ENCODE results near the gene TLE4. TPM values are rescaled to one million over a fixed set of nuclear protein-coding genes. Genes with fewer than 3 reads are reported as not detected.

The TLE4 gene
- total and polyA plus RNA-seq, 2 experiments from 2014 or later: 45.8 to 72.9 TPM

- H3F3A ChIP-seq (replicated peaks; ENCODE audit: low read depth): no peaks in the 10 kb centered on the region; the same call in 1 of the 2 replicates
- H2AFZ ChIP-seq: no peak overlapping the region
- no peak for ATAC-seq
- H3K4me3 ChIP-seq: no peak overlapping the region
- peaks cover 73% of the 10 kb centered on the region for H3K4me1 ChIP-seq (ENCODE audit: insufficient read depth)
- H3K4me3 Mint-ChIP-seq: no peak overlapping the region
- H3K27me3 ChIP-seq (ENCODE audit: insufficient read depth): no peaks in the 10 kb centered on the region
- TF ChIP-seq, protein P1, sequence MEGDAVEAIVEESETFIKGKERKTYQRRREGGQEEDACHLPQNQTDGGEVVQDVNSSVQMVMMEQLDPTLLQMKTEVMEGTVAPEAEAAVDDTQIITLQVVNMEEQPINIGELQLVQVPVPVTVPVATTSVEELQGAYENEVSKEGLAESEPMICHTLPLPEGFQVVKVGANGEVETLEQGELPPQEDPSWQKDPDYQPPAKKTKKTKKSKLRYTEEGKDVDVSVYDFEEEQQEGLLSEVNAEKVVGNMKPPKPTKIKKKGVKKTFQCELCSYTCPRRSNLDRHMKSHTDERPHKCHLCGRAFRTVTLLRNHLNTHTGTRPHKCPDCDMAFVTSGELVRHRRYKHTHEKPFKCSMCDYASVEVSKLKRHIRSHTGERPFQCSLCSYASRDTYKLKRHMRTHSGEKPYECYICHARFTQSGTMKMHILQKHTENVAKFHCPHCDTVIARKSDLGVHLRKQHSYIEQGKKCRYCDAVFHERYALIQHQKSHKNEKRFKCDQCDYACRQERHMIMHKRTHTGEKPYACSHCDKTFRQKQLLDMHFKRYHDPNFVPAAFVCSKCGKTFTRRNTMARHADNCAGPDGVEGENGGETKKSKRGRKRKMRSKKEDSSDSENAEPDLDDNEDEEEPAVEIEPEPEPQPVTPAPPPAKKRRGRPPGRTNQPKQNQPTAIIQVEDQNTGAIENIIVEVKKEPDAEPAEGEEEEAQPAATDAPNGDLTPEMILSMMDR (conservative IDR thresholded peaks at IDR 0.05; ENCODE audit: low read depth in 2 of 2): no peak
- TF ChIP-seq EZH2phosphoT487 (IDR thresholded peaks at IDR 0.05; ENCODE audit: unreplicated experiment) (no peak), EZH2 (IDR thresholded peaks at IDR 0.05; ENCODE audit: low read depth, unreplicated experiment) (no peak), CREB1 (CRISPR knock-in tag; IDR thresholded peaks at IDR 0.05; ENCODE audit: low read depth) (no peak), NANOG (IDR thresholded peaks at IDR 0.05; ENCODE audit: borderline replicate concordance) (no peak), ZNF114 (CRISPR knock-in tag; IDR thresholded peaks at IDR 0.05) (no peak)
- peaks cover 26% of the 10 kb centered on the region for H3K79me2 ChIP-seq (replicated peaks; ENCODE audit: insufficient read depth)
- peaks cover 85% of the 10 kb centered on the region for H3K4me1 Mint-ChIP-seq
- no peaks in the 10 kb centered on the region for H3K9me3 Mint-ChIP-seq
- H3K27me3 Mint-ChIP-seq (ENCODE audit: insufficient read depth, low read depth, poor library complexity): peaks cover 2% of the 10 kb centered on the region
- peaks cover 4% of the 10 kb centered on the region; the same call in 2 of the 3 replicates for H3K36me3 Mint-ChIP-seq (ENCODE audit: low read depth)
- no peak for DNase-seq (ENCODE audit: low spot score)
- H3K4me2 ChIP-seq: peak overlapping the region; percentile 77; the same call in 1 of the 2 replicates
- no peaks in the 10 kb centered on the region for H3K36me3 ChIP-seq (ENCODE audit: insufficient read depth)
- H3K9me2 ChIP-seq (ENCODE audit: insufficient read depth): no peaks in the 10 kb centered on the region
- no peak overlapping the region for H3K27ac ChIP-seq (ENCODE audit: low read depth)
- no peaks in the 10 kb centered on the region for H4K20me1 ChIP-seq (replicated peaks; ENCODE audit: insufficient read depth)
- H3K27ac Mint-ChIP-seq: peak overlapping the region; percentile 76
Observed at GRCh38 chr9:79665369-79665768, 93.6 kb downstream of the TLE4 start.

- no peaks in the 10 kb centered on the region for H3K9me3 Mint-ChIP-seq
- TF ChIP-seq, protein P2, sequence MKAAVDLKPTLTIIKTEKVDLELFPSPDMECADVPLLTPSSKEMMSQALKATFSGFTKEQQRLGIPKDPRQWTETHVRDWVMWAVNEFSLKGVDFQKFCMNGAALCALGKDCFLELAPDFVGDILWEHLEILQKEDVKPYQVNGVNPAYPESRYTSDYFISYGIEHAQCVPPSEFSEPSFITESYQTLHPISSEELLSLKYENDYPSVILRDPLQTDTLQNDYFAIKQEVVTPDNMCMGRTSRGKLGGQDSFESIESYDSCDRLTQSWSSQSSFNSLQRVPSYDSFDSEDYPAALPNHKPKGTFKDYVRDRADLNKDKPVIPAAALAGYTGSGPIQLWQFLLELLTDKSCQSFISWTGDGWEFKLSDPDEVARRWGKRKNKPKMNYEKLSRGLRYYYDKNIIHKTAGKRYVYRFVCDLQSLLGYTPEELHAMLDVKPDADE (IDR thresholded peaks at IDR 0.05): no peak
- TF ChIP-seq STAT1 (IDR thresholded peaks at IDR 0.05; ENCODE audit: unreplicated experiment) (no peak), ZNF114 (CRISPR knock-in tag; IDR thresholded peaks at IDR 0.05) (no peak), ZNF331 (CRISPR knock-in tag; IDR thresholded peaks at IDR 0.05; ENCODE audit: low read depth) (no peak), EZH2phosphoT487 (IDR thresholded peaks at IDR 0.05; ENCODE audit: unreplicated experiment) (no peak), ZNF462 (CRISPR knock-in tag; IDR thresholded peaks at IDR 0.05) (no peak), JUNB (IDR thresholded peaks at IDR 0.05; ENCODE audit: unreplicated experiment) (no peak)
Observed at GRCh38 chr9:79665931-79666330, 94.2 kb downstream of the TLE4 start.

More at GRCh38 chr9:79665931-79666330, 94.2 kb downstream of the TLE4 start:
- Histone ChIP-seq H3K36me3 (ENCODE audit: insufficient read depth) (no peaks in the 10 kb centered on the region), H4K20me1 (replicated peaks; ENCODE audit: insufficient read depth) (no peaks in the 10 kb centered on the region), H3K27me3 (ENCODE audit: insufficient read depth) (no peaks in the 10 kb centered on the region), H3K79me2 (replicated peaks; ENCODE audit: insufficient read depth) (peaks cover 26% of the 10 kb centered on the region), H3F3A (replicated peaks; ENCODE audit: low read depth) (no peaks in the 10 kb centered on the region; the same call in 1 of the 2 replicates), H3K4me3 (no peak overlapping the region), H3K9me2 (ENCODE audit: insufficient read depth) (no peaks in the 10 kb centered on the region), H3K27ac (ENCODE audit: low read depth) (no peak overlapping the region), H3K4me1 (ENCODE audit: insufficient read depth) (peaks cover 75% of the 10 kb centered on the region), H3K4me2 (peak overlapping the region; percentile 77; the same call in 1 of the 2 replicates), H2AFZ (no peak overlapping the region)
- peaks cover 85% of the 10 kb centered on the region for H3K4me1 Mint-ChIP-seq
- H3K27me3 Mint-ChIP-seq (ENCODE audit: insufficient read depth, low read depth, poor library complexity): no peaks in the 10 kb centered on the region
- H3K4me3 Mint-ChIP-seq: no peak overlapping the region
- peak overlapping the region; percentile 80 for H3K27ac Mint-ChIP-seq
- DNase-seq (ENCODE audit: low spot score) (no peak), ATAC-seq (no peak)
- peaks cover 8% of the 10 kb centered on the region; the same call in 2 of the 3 replicates for H3K36me3 Mint-ChIP-seq (ENCODE audit: low read depth)

Measured in GM23338 (cell line).